Measurements from ENCODE around the gene ITGA7.

The ITGA7 gene

DNA sequence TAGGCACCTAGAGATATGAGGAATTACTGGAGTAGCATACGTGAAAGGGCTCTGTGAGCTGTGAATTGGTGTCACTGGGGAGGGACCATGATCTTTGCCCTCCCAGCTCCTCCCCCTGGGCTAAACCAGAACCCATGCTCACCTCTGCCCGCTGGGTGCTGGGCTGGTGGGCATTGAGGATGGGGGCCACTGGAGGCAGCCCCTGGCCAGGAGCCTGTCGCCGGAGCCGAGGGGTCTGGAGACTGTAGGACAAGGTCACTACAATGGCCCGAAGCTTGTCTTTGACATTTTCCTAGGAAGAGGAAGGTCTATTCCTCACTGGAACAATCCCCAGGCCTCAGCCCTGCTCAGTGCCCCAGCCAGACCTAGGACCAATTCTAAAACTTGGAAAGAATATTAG, 11.6 kb downstream of the ITGA7 start:
- H3K4me3 Mint-ChIP-seq, result no peak overlapping the region
- CTCF ChIA-PET, result interaction anchor here (0.9 to 1.9 kb wide), 3 partner anchors 10 to 50 kb away, joined by 3 to 6 read pairs (median 4); no protein-coding TSS in a partner anchor
- H3K36me3 Mint-ChIP-seq, result no peaks in the 10 kb centered on the region
- no peak for DNase-seq
- H3K27me3 Mint-ChIP-seq, result peaks cover 23% of the 10 kb centered on the region
- H3K9me3 Mint-ChIP-seq, result no peaks in the 10 kb centered on the region
- H3K27ac Mint-ChIP-seq, result no peak overlapping the region
- H3K4me1 Mint-ChIP-seq, result no peaks in the 10 kb centered on the region

DNA sequence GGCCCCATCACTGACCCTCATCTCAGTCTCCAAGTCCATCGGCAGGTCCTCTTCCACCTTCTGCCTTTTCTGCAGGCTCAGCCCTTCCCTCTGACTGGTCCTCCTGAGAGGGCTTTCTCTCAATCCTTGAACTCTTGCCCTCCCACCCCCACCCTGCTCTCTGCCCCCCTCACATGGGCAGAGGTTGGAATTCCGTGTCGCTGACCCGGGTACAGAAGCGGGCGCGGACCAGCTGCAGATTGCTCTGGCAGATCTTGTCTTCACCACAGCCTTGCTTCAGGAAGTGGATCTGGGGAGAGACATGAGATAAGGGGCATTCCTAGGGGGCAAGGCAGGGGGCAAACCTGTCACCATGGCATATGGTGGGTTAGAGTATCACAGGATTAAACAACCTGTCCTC, 12.4 kb downstream of the ITGA7 start:
- Mint-ChIP-seq H3K9me3 (no peaks in the 10 kb centered on the region), H3K4me1 (no peaks in the 10 kb centered on the region), H3K4me3 (no peak overlapping the region), H3K27ac (no peak overlapping the region), H3K36me3 (no peaks in the 10 kb centered on the region), H3K27me3 (peaks cover 19% of the 10 kb centered on the region)
- DNase-seq, result no peak
- CTCF ChIA-PET, result no interaction called here

DNA sequence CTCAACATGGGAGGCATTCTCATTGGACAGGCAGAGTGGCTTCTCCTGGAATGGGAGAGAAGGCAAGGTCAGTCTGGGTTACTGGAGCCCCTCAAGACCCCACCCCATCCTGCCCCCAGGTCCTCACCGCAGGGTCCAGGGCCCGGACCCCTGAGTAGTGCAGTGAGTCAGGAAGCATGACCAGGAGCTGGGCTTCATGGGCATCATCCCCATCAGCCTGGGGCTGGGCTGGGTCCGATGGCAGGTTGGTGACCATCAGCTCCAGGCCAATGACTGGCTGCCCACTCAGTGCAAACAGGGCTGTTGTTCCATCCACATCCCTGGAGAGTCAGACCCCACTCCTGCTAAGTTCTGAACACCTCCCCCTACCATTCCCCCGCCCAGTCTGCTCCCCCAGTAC, 13.1 kb downstream of the ITGA7 start:
- H3K27me3 Mint-ChIP-seq, result peaks cover 18% of the 10 kb centered on the region
- no peak overlapping the region for H3K27ac Mint-ChIP-seq
- CTCF ChIA-PET, result no interaction called here
- no peaks in the 10 kb centered on the region for H3K4me1 Mint-ChIP-seq
- H3K36me3 Mint-ChIP-seq, result no peaks in the 10 kb centered on the region
- DNase-seq, result no peak
- no peaks in the 10 kb centered on the region for H3K9me3 Mint-ChIP-seq
- no peak overlapping the region for H3K4me3 Mint-ChIP-seq

DNA sequence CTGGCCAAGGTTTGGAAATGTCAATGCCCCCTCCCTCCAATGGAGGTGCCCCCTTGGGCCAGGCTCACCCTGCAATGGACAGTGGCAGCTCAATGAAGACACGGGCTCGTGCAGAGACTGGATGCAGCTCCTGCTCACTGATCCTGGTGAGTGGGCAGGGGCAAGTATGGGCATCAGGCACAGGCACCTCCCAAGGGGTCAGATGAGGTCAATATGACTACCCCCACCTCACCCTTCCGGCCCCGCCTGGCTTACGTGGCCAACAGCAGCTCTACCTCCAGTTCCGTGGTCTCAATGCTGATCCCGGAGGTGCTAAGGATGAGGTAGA, 13.6 kb downstream of the ITGA7 start:
- Mint-ChIP-seq H3K4me1 (no peaks in the 10 kb centered on the region), H3K9me3 (no peaks in the 10 kb centered on the region), H3K4me3 (no peak overlapping the region), H3K36me3 (no peaks in the 10 kb centered on the region), H3K27ac (no peak overlapping the region), H3K27me3 (peaks cover 14% of the 10 kb centered on the region)
- CTCF ChIA-PET, result no interaction called here
- no peak for DNase-seq

DNA sequence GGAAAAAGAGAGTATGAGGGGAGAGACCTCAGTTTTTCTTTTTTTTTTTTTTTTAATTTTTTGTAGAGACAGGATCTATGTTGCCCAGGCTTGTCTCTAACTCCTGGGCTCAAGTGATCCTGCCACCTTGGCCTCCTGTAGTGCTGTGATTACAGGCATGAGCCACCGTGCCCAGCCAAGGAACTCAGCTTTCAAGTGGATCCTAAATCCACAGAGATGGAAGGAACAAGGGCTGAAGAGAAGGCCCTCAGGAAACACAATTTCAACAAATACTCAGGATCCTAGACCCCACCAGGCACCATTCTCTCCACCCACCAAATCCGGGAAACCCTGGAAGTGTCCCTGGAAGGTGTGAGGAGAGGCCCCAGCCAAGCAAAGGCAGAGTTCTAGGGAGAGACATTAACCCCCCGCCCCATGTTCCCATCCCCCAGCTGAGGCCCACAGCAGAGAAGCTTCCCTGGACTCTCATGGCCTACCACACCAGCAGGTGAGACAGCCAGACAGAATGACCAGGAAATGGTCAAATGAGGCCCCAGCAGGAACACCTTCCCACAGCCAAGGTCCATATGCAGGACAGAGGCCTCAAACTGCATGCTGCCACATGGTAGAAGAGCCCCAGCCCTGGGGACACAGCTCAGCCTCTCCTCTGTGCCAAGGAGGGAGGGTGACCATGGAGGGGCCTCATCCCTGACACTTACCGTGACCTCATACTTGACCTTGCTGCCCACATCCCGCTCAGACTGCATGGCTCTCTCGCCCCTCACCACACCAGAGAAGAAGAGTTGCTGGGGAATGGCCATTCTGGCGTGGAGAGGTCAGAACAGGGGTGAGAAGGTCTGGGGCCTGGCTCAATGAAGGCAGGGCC, 14.1 kb downstream of the ITGA7 start:
- Mint-ChIP-seq H3K27ac (no peak overlapping the region), H3K4me3 (no peak overlapping the region), H3K4me1 (no peaks in the 10 kb centered on the region), H3K36me3 (no peaks in the 10 kb centered on the region), H3K9me3 (no peaks in the 10 kb centered on the region), H3K27me3 (peaks cover 13% of the 10 kb centered on the region)
- no peak for DNase-seq
- CTCF ChIA-PET, result no interaction called here

DNA sequence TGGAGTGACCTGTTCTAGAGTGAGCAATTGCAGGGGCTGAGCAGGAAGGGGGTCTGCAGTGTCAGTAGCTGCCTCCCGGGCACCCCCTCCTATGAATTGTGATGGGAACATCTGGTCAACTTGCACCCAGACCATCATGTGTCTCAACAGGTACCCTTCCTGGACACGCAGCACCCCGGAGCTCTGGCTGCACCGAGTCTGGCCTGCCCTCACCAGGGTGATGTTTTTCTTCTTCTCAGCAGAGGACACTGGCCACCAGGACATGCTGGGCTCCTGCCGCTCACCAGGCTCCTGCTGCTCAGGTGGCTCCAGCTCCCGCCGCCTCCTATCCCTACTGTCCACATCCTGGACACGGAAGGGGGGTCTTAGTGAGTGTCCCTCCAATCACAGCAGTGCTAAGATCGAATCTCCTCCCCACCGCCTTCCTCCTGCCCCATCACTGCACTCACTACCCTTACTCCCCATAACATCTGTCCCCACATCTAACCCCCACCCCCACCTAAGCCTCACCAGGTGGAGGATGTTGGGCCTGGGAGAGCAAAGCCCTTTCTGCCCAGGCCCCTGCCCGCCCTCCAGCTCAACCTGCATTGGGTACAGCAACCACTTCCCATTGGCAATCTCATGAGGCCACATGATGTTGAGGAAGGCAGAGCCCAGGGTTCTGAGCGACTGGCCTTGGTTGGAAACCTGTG, 14.9 kb downstream of the ITGA7 start:
- Mint-ChIP-seq H3K27ac (no peak overlapping the region), H3K9me3 (no peaks in the 10 kb centered on the region), H3K36me3 (no peaks in the 10 kb centered on the region), H3K4me3 (no peak overlapping the region), H3K4me1 (no peaks in the 10 kb centered on the region), H3K27me3 (peaks cover 18% of the 10 kb centered on the region)
- CTCF ChIA-PET, result no interaction called here
- no peak for DNase-seq

DNA sequence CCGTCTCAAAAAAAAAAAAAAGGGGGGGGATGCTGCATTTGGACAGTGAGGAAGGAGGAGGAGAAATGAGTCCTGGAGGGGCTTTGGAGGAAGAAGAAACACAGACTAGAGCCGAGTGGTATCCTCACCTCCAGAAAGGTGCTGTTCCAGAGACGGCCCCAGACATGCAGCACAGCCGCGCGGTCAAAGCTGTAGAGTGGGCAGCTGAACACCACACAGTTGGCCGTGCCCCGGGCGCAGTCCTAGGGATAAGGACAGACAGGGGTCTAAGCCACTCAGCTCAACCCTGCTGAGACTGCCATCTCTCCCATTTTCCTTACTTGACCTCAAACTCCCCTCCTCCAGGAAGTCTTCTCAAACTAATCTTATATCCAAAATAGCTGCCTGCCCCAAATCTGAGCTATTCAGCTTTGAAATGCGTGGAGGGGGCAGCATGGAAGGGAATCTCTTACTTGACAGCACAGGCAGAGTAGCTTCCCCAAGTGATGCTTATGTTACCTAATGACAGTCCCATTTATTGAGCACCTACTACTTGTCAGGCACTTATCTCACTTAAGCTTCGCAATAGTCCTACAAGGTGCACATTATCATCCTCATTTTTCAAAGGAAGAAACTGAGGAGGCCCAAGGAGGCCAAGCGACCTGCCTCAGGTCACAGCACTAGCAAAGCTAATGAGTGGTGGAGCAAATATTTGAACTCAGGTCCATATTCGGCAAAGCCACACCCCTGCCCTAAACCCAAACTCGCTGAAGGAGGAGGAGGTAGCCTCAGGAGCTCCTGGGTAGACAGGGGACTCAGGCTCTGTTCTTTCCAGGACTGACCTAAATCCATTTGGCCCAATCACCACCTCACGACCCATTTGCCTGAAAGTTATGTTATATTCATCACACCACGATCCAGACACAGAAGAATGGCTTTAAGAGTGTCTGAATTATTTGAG, 18.7 kb downstream of the ITGA7 start:
- no peaks in the 10 kb centered on the region for H3K9me3 Mint-ChIP-seq
- H3K36me3 Mint-ChIP-seq, result no peaks in the 10 kb centered on the region
- no peak overlapping the region for H3K4me3 Mint-ChIP-seq
- no peaks in the 10 kb centered on the region for H3K4me1 Mint-ChIP-seq
- DNase-seq, result no peak
- H3K27me3 Mint-ChIP-seq, result peaks cover 32% of the 10 kb centered on the region
- H3K27ac Mint-ChIP-seq, result no peak overlapping the region
- CTCF ChIA-PET, result no interaction called here

DNA sequence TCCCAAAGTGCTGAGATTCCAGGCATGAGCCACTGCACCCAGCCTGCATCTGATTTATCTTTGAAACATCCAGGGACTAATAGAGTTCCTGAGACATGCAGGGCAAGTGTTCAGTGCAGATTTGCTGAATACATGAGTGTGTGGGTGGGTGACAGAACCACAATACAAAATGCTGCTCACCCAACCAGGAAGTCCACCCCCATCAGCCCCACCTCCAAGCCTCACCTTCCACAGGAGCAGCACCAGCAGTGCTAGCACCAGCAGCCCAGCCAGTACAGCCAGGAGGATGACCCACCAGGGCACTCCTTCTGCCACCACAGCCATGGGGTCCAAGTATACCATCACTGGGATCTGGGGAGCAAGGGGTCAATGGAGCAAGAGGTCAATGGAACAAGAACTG, 20.0 kb downstream of the ITGA7 start:
- H3K27ac Mint-ChIP-seq, result no peak overlapping the region
- CTCF ChIA-PET, result no interaction called here
- H3K27me3 Mint-ChIP-seq, result peaks cover 36% of the 10 kb centered on the region
- H3K36me3 Mint-ChIP-seq, result no peaks in the 10 kb centered on the region
- DNase-seq, result no peak
- H3K4me1 Mint-ChIP-seq, result no peaks in the 10 kb centered on the region
- H3K4me3 Mint-ChIP-seq, result no peak overlapping the region
- H3K9me3 Mint-ChIP-seq, result no peaks in the 10 kb centered on the region

DNA sequence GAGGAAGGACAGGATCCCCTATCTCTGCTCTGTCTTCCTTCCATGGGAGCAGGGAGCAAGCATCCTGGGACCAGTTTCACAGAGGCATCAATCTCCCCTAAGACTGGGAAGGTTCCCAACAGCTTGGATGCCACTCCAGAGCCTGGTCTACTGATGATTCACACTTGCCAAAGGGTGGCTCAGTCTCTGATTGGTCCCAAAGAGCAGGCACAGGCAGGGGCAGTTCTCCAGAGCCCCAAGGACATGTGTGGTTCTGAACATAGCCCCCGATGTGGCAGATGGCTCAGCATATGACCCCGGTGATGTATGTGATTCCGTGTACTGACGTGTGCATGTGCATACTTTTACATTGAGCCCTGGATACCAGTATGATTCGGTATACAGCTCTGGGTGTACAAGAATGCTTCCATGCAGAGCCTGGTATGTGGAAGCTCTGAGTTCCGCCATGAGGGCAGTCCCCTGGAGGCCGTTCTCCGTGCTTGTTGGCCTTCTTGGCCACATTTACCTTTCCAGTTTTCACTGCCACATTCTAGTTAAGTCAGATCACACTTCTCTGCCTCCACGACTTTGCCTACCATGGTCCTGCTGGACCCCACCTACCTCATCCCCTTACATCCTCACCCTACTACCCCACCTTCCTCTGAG, 21.2 kb downstream of the ITGA7 start:
- Mint-ChIP-seq H3K27me3 (peaks cover 45% of the 10 kb centered on the region), H3K36me3 (no peaks in the 10 kb centered on the region), H3K27ac (no peak overlapping the region), H3K4me3 (no peak overlapping the region), H3K4me1 (no peaks in the 10 kb centered on the region), H3K9me3 (no peaks in the 10 kb centered on the region)
- CTCF ChIA-PET, result no interaction called here
- DNase-seq, result no peak

DNA sequence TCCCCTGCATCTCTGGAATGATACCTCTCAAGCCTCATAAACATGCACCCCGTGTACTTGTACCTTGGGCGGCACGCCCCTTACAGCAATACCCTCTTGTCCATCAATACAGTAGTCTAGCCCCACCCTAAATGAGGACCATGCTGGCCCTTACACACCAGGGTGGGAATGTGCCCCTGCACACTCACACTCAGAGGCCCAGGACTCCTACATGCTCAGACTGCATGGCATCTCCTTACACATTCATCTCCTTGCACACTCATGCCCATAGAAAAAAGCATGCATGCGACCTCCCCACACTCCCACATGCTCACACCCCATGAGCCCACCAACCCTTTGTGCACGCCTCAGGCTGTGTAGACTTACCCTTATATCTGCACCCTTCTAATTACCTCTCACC, 22.0 kb downstream of the ITGA7 start:
- DNase-seq, result no peak
- no peaks in the 10 kb centered on the region for H3K36me3 Mint-ChIP-seq
- H3K27me3 Mint-ChIP-seq, result peaks cover 54% of the 10 kb centered on the region
- CTCF ChIA-PET, result no interaction called here
- no peak overlapping the region for H3K4me3 Mint-ChIP-seq
- H3K4me1 Mint-ChIP-seq, result no peaks in the 10 kb centered on the region
- no peak overlapping the region for H3K27ac Mint-ChIP-seq
- no peaks in the 10 kb centered on the region for H3K9me3 Mint-ChIP-seq

DNA sequence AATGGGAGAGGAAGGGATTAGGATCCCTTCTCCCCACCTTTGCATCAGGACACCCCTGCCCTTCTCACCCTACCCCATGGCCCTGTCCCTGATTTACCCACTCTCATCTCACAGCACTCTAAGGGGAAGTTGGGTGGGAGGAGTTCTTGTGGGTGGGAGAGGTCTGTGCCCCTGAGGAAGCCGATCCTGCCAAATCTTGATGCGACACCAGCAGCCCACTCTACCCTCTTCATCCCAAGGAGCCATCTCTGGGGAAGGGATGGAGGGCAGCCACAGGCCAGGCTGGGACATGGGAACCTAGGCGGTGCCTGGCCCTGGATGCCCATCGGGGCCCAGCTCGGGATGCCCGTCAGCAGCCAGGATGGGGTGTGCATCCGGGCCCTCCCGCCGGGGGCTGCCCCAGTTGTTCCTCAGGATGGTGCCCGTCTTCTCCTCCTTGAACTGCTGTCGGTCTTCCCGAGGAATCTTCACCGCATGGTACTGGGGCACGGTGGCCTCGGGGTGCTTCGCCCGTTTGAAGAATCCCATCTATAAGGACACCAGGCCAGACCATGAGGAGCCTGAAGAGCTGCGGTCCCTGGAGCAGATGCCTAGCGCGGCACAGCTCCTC, 22.8 kb downstream of the ITGA7 start:
- Mint-ChIP-seq H3K9me3 (no peaks in the 10 kb centered on the region), H3K4me1 (no peaks in the 10 kb centered on the region), H3K27me3 (peaks cover 59% of the 10 kb centered on the region), H3K36me3 (no peaks in the 10 kb centered on the region), H3K27ac (no peak overlapping the region), H3K4me3 (no peak overlapping the region)
- CTCF ChIA-PET, result no interaction called here
- DNase-seq, result no peak

DNA sequence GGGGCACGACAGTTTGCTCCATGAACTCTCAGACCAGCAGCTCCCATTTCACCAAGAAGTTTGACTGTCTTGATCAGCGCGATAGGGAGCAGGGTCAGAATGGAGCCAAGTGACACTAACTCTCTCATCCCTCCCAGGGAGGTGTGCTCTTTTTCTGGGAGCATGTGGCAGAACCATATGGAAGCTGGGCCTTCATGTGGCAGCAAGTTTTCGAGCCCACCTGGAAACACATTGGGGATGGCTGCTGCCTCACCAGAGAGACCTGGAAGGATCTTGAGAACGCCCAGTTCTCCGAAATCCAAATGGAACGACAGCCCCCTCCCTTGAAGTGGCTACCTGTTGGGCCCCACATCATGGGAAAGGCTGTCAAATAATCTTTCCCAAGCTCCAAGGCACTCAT, 24.0 kb downstream of the ITGA7 start:
- no peak for DNase-seq
- H3K4me1 Mint-ChIP-seq, result no peaks in the 10 kb centered on the region
- H3K36me3 Mint-ChIP-seq, result no peaks in the 10 kb centered on the region
- CTCF ChIA-PET, result interaction anchor here (0.9 kb wide), 1 partner anchor 46 kb away, joined by 3 read pairs; no protein-coding TSS in a partner anchor
- H3K27ac Mint-ChIP-seq, result no peak overlapping the region
- peaks cover 68% of the 10 kb centered on the region for H3K27me3 Mint-ChIP-seq
- no peak overlapping the region for H3K4me3 Mint-ChIP-seq
- H3K9me3 Mint-ChIP-seq, result no peaks in the 10 kb centered on the region

DNA sequence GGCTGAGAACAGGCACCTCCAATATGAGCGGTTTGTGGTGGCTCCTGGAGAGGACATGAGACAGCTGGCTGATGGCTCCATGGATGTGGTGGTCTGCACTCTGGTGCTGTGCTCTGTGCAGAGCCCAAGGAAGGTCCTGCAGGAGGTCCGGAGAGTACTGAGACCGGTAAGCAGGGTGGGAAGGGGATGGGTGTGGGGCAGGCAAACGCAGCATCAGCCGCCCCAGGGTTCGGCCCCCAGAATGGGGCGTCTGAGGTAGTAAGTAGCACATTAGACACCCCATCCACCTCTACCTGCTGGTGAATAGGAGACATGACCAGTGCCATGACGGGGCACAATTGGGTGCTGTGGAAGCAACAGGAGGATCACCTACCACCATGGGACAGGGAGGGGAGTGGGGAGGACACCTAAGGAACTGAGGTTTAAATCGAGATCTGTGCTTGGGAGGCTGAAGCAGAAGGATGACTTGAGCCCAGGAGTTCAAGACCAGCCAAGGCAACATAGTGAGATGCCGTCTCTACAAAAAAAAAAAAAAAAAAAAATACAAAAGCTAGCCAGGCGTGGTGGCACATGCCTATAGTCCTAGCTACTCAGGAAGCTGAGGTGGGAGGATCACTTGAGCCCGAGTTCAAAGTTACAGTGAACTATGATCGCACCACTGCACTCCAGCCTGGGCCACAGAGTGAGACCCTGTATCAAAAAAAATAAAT, 25.5 kb downstream of the ITGA7 start:
- H3K36me3 Mint-ChIP-seq, result no peaks in the 10 kb centered on the region
- no peak for DNase-seq
- CTCF ChIA-PET, result interaction anchor here (0.9 to 1.4 kb wide), 3 partner anchors 26 to 56 kb away, joined by 3 to 7 read pairs (median 7); partner anchors contain the start of gene RDH5
- peaks cover 67% of the 10 kb centered on the region for H3K27me3 Mint-ChIP-seq
- H3K4me3 Mint-ChIP-seq, result no peak overlapping the region
- H3K9me3 Mint-ChIP-seq, result no peaks in the 10 kb centered on the region
- no peaks in the 10 kb centered on the region for H3K4me1 Mint-ChIP-seq
- H3K27ac Mint-ChIP-seq, result no peak overlapping the region
